ENCODE measurements around the gene PLEKHG4.

Gene PLEKHG4

DNA sequence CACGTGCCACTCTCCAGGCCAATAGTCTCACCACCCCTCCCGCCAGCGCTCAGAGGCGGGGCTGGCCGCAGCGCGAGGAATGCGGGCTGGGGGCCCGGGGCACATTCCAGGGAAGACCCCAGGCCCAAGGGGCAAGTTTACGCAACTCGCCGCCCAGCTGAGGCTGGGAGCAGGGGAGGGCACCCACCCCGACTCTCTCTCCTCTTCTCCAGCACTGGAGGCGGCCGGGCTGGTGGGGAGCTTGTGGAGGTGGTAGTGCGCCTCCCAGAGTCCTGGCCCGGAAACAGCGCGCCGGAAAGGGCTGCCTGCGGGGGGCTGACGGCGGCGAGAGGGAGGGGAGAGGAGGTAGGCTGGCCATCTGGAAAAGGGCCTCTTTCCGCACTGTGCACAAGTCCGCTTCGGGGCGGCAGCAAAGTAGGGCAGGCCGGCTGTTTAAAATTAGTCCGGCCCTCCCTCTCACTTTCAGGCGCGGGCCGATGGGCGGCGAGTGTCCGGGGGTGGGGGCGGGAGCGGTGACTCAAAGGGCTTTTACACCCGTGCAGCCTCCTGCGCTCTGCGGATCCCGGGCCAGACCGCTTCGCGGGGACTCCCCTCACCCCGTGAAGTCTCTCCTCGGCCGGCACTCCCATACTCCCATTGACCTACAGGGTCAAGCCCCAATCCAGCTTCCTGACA is 33.1 kb upstream of the PLEKHG4 start:
- peak; percentile 68 for DNase-seq (ENCODE audit: low spot score)

DNA sequence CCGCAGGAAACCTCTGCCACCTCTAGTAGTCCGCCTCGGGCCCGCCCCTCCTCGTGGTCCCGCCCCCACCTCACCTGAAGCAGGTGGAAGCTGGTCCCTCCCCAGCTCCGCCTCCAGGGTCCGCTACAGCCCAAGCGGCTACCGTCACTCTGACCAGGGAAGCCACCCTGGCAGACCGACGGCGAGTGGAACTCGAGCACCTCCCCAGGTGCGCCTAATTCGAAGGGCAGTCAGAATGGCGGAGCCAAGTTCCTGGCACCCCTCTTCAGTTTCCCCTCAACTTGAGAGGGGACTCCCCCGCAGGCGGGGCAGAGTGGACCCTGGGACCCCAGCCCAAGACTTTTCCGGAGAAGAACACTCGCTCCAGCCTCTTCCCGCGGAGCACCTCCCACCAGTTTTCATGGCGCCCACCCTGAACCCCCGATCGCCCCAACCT is 32.6 kb upstream of the PLEKHG4 start:
- peak; percentile 61 for DNase-seq (ENCODE audit: low spot score)

DNA sequence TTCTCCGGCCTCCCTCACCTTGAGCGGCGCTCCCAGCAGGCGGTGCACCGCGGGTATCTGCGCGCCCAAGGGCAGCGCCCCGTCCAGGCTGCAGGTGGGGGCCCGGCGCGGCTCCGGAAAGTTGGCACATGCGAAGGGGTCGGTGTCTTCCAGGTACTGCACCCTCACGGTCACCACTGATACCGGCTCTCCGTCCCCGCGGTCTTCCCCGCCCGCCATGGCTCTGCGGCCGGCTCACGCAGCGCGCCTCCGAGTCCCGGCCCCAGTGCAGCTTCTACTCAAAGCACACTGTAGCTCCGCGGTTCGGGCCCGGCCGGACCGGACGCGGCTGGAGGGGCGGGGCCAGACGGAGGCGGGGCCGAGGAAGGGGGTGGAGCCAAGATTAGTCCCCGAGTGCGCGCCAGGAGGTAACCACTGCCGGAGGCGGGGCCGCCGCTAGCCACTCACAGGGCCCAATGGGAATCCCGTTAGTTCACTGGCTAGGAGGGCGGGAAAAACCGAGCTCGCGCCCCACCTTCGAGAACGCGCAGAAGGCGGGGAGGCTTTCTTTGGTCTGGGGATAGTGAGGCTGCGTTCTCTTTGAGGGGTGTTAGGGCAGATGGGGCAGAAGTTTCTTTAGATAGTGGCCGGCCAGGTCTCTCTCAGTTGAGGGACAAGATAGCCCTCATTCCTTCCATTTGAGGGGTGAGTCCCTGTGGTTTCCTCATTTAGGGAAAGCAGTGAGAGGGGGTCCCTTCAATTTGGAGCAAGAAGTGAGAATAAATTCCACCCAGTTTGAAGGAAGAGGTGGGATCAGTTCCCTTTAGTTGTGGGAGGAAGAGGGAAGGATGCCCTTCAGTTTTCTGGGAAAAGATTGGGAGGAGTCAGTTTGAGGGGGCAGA is 31.9 kb upstream of the PLEKHG4 start, which contains the start of gene FHOD1:
Gene FHOD1, minus strand, starts transcription at position 290 of the 881 bp plus-strand sequence. Its CDS starts 71 bp downstream, at position 219.
- peak; percentile 85 for DNase-seq (ENCODE audit: low spot score)

DNA sequence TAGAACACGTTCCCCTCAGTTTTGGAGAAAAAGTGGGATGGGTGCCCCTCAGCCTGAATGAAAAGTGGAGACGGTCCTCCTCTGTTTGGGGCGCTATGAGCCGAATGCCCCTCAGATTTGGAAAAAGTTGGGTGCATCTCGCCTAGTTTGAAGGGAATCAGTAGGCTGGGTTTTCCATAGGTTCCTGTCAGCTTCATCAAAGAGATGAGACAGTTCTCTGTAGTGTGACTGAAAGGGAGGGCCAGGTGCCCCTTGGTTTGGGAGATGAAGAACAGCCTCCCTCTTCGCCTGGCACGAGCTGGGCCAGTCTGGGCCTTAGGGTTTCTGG is 31.3 kb upstream of the PLEKHG4 start:
- no peak for DNase-seq (ENCODE audit: low spot score)

DNA sequence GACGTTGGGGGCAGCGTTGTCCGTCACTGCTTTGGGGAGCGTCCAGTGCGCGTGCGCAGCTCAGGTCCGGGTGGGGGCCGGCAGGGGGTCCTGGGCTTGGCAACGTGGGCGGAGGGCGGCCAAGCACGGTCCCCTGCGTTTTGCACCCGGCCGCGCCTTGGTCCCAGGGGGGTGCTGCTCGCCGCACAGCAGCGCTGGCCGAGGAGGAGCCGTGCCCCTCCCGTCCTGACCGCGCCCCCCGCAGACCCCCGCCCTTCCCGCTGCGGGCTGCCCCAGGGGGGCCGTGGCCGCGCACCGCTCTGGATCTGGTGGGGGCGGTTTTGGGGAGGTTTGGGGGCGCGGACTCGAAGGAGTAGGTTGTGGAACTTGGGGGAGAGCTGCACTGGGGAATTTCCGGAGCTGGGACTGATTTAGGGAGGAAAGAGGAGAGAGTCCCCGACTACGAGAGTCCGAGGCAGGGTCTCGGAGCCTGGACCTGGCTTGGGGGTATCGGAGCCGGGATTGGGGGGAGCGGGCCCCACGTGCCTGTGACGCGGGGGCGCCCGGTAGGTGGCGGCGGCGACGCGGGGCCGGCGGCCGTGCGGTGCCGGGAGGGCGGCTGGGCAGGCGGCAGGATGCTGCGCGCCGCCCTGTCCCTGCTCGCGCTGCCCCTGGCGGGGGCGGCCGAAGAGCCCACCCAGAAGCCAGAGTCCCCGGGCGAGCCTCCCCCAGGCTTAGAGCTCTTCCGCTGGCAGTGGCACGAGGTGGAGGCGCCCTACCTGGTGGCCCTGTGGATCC is 30.7 kb upstream of the PLEKHG4 start, which contains the start of gene SLC9A5:
Gene SLC9A5, plus strand, starts transcription at position 579 of the 777 bp plus-strand sequence. Its CDS starts 36 bp downstream, at position 615.
- no peak for DNase-seq (ENCODE audit: low spot score)

DNA sequence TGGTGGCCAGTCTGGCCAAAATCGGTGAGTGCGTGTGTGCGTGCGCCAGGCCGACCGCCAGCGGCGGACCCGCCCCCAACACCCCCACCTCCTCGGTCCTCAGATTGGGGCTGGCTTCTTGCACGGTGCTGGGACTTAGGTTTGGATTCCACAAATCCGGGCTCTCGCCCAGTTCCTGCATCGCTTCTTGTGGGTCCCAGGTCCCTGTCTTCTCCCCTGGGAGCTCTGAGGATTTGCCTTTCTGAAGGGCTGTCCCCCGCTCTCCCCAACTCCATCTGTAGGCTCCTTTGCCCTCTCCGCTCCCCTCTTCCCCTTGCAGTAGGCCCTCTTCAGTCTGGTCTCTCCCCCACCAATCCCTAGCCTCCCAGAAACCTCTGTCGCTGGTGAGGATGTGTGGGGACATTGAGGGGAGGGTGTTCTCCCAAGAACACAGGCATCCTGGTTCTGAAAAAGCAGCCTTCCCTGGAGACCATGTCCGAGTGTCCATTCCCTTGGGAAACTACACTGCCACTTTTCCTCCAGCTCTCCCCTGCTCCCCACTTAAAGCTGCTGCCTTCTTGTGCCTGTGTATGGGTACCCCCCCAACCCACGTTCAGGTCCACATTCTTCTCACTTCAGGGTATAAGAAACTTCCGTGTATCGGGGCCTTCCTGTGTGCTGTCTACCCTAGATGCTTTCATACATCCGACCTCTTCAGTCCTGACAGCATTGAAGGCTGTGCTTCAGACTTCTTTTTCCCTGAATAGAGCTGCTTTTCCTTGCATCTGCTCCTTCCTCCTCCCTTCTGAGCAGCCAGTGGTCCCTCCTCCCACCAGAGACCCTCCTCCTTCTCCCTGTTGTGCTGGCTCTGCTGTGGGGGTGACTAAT is 29.9 kb upstream of the PLEKHG4 start:
- no peak for DNase-seq (ENCODE audit: low spot score)

DNA sequence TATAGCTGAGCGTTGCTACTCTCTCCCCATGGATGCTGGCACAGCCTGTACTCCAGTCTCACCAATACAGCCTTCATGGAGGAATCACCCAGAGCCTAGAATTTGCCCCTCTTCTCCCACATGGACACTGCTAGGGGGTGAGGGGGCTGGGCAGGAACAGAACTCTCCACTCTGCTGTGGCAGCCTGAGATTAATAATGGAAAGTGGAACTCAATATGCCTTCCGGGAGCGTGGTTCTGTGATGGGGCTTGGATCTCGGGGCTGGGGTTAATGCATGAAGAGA is 29.3 kb upstream of the PLEKHG4 start:
- DNase-seq (ENCODE audit: low spot score) = no peak

DNA sequence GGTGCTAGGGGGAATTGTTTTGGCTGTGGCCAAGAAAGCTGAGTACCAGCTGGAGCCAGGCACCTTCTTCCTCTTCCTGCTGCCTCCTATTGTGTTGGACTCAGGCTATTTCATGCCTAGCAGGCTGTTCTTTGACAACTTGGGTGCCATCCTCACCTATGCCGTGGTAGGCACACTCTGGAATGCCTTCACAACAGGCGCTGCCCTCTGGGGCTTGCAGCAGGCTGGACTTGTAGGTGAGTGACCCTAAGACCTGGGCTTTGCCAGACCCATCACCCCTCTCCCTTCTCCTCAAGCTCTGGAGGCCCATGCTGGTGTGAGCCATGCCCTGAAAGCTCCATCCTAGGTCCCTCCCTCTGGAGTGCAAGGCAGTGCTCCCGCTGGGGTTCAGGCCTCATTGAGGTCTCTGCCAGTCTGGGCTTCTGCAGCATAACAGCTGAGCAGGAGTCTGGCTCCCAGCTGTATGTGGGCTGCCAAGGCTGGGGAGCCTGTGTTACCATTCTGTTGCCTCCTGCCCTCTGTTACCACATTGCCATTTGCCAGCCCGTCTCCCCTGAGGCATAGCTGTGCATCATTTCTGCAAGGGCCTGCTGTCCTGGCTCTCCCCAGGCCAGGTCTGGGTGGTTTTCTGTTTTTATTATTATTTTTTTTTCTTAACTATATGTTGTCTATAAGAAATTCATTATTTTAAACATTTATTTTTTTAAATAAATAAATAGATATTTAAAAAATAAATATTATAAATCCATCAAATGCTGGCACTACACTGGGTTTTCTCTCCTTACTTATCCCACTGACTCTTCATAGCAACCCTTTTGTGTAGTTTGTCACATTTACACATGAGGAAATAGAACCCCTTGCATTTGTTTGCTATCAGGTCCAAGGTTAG is 26.5 kb upstream of the PLEKHG4 start:
- no peak for DNase-seq (ENCODE audit: low spot score)

DNA sequence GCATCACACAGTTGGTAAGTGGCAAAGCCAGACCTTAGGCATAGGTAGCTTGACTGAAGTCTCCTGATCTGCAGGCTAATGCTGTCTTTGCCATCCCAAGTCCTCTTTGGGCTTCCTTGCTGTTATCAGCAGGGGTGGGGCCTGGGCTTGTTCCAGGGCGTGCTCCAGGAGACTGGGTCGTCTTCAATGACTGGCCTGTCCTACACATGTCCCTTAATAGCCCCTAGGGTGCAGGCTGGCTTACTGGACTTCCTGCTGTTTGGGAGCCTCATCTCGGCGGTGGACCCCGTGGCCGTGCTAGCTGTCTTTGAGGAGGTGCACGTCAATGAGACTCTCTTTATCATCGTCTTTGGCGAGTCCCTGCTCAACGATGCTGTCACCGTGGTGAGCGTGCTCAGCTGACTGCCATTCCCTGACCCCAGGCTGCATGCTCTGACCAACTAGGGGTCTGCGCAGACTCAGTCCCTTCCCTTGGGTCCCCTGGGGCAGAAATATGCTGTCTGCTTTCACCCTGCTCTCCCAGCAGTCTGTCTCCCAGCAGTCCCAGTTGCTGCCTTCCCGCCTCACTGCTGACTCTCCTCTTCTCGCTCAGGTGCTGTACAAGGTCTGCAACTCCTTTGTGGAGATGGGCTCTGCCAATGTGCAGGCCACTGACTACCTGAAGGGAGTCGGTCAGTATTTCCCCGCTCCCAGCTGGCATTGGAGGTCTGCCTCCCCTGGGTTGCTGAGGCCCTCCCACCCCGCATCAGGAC is 24.4 kb upstream of the PLEKHG4 start:
- no peak for DNase-seq (ENCODE audit: low spot score)

DNA sequence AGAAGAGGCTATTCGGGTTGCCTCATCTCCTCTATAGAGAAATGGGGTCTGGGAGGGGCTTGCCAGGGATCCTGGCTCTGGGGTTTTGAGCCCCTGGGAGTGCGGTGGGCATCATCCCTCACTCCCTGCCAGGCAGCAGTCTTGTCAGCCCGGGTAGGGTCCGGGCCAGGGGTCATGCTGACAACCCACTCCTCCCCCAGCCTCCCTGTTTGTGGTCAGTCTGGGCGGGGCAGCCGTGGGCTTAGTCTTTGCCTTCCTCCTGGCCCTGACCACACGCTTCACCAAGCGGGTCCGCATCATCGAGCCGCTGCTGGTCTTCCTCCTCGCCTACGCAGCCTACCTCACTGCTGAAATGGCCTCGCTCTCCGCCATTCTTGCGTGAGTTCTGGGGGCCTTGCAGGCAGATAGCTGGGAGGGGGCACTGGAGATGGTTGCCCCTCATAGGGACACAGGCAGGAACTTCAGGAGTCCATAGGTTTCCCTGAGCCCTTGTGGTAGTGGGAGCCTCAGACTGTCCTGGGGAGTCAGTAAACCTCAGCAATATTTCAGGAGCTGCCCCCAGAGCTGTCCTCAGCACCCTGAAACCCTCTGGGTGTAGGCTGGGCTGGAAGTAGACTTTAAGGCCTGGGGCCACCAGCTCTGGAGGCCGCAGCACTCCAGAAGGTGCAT is 23.6 kb upstream of the PLEKHG4 start:
- no peak for DNase-seq (ENCODE audit: low spot score)

DNA sequence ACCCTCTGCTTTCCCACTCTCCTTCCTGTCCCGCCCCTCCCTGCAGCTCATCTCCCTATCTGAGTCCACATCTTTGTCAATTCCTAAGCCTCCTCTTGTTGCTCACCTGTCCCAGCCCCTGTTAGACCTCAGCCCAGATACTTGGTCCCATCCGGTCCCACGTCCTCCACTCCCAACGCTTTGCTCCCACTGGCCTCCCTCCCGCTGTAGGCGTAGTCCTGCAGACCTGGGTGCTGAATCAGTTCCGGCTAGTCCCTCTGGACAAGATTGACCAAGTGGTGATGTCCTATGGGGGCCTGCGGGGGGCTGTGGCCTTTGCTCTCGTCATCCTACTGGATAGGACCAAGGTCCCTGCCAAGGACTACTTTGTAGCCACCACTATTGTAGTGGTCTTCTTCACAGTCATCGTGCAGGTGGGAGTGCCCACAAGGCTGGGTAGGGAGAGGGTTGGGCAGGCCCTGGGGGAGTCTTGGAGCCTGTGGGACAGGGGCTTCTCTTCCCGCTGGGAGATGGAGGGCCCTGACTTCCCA is 22.6 kb upstream of the PLEKHG4 start:
- DNase-seq (ENCODE audit: low spot score) = no peak

DNA sequence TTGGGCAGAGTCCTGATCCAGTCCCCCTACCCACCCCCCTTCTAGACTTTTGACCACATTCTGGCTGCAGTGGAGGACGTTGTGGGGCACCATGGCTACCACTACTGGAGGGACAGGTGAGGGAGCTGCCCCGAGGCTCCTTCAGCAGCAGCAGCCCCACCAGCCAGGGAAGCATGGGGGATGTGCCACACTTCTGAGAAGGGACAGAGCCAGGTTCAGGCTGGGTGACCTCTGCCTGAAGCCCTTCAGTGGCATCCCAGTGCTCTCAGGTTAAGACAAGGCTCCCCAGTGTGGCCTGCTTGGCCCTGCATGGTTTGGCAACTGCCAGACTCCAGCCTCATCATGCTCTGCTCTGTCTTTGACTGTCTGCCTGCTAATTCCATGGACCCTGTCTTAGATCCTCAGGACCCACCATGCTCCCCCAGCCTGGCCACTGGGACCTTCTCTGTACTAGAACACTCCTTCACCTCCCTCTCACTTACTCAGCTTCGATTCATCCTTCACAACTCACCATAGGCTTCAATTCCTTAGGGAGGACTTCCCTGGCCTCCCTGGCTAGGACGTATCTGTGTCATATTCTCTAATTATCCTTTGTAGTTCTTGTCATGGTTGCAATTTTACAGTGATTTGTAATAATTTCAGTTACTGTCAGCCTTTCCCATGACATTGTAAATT is 21.7 kb upstream of the PLEKHG4 start:
- DNase-seq (ENCODE audit: low spot score) = no peak

DNA sequence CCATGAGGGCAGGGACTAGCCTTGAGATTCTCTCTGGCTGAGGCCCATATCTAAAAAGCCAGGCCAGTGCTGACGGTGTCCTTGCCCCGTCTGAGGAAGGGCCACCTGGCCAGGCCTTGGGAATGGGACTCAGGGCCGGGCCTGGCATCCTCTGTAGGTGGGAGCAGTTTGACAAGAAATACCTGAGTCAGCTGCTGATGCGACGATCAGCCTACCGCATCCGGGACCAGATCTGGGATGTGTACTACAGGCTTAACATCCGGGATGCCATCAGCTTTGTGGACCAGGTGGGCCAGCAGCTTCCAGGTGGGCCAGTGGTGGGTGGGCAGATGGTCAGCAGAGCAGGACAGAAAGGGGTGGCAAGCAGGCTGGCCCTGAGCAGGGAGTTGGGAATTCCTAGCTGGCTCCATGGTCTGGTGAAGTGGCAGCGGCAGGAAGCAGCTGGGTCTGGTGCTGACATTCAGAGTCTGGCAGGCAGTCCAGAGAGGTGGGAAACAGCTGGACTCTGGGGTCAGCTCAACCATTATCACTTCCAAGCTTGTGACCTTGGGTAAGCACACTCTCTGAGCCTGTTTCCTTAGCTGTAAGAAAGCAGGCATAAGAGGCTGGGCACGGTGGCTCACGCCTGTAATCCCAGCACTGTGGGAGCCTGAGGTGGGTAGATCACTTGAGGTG is 21.0 kb upstream of the PLEKHG4 start:
- DNase-seq (ENCODE audit: low spot score) = no peak

DNA sequence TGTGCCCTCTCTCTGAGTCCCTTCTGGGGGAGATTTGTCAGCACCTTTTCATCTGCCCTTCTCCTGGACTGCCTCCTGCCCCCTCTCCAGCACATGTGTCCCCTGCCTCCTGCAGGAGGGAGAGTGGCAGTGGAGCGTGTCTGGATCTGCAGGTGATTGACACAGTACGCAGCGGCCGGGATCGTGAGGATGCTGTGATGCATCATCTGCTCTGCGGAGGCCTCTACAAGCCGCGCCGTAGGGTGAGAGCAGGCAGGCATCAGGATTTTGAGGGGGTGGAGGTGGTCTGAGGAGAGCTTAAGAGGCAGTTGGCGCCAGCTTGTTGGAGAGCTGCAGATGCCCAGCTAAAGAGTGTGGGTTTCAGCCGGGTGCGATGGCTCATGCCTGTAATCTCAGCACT is 19.6 kb upstream of the PLEKHG4 start:
- no peak for DNase-seq (ENCODE audit: low spot score)

DNA sequence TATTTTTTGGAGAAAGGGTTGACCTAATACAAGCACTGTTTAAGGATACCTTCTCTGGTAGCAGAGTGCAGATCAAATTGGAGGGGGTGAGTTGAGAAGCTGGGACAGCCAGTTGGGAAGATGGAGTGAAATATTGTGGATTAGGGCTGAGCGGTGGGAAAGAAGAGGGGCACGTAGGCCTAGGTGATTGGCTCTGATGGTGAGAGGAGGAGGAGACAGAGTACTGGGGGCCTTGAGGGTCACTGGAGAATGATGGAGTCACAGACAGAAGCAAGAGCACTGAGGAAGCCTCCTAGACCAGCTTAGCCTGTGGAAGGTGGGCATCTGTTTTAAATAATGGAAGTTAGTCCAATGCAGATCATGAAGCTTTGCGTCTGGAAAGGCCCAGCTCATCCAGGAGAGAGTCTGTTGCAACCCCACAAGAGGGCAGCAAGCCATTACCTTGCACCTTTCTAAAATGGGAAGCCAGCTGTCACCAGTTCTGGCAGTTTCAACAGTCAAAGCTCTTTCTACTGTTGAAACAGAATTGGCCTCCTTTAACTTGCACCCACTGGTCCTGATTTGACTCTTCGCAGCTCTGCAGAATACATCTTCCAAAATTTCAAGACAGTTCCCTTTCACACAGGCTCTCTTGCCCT is 18.8 kb upstream of the PLEKHG4 start:
- DNase-seq (ENCODE audit: low spot score) = no peak

DNA sequence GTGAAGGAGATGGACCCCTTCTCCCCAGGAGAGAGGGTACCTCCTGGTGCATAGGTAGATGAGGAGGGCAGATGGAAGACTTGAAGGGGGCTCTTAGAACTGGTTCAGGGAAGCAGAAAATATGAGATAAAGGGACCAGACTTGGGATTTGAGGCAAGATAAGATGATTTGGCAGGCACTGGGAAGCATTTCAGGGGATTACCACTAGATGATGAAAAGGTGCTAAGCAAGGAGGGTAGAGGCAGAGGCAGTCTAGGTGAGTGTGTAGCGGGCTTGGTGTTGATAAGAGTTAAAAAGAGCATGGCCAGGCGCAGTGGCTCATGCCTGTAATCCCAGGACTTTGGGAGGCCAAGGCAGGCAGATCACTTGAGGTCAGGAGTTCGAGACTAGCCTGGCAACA is 16.1 kb upstream of the PLEKHG4 start:
- DNase-seq (ENCODE audit: low spot score) = no peak

DNA sequence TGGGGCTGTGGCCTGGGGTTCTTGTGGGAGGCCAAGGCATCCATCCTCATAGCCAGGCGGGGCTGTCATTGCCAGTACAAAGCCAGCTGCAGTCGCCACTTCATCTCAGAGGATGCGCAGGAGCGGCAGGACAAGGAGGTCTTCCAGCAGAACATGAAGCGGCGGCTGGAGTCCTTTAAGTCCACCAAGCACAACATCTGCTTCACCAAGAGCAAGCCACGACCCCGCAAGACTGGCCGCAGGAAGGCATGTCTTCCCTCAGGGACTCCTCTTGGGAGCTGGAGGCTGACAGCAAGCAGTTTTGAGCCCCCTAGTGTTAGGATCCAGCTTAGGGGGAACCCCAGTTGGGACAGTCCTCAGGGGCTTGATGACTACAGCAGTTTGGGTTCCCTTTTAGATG is 15.1 kb upstream of the PLEKHG4 start:
- DNase-seq (ENCODE audit: low spot score) = no peak

DNA sequence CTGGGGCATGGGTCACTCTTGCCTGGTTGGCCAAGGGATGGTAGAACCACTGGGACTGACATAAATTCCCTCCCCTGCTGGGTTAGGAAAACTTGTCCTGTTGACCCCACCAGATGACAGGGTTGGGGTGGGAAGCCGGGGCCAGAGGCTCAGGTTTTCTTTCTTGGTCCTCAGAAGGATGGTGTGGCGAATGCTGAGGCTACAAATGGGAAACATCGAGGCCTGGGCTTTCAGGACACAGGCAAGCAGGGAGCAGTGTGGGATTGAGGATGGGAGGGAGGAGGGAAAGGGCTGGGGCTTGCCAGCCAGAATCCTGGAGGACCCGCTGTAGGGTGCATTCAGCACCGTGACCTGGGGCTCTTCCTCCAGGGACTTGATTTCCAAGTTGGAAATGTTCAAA is 14.5 kb upstream of the PLEKHG4 start:
- DNase-seq (ENCODE audit: low spot score) = no peak

Measured in HuH-7.5 (cell line).